D341Med (cell line): ENCODE data around the gene ANGPTL2.
"Not testable (repeated sequence)": the region's sequence is repeated elsewhere in the genome, so short reads cannot be mapped to it uniquely, and the experiment has no call there.

Experiments used
- DNase-seq: peaks from one replicate; pipeline ENCODE4 v3.0.0; 2012; ENCODE audit warnings: low spot score

The ANGPTL2 gene

GRCh38 chr9:127154390-127155191, 32.2 kb upstream of the ANGPTL2 start:
- DNase-seq = no peak

- DNase-seq = no peak
Observed at GRCh38 chr9:127154003-127154389, 31.6 kb upstream of the ANGPTL2 start.

GRCh38 chr9:127153501-127153900, 31.1 kb upstream of the ANGPTL2 start:
- no peak for DNase-seq

- no peak for DNase-seq
Observed at GRCh38 chr9:127149463-127150390, 27.3 kb upstream of the ANGPTL2 start.

GRCh38 chr9:127149010-127149409, 26.6 kb upstream of the ANGPTL2 start:
- DNase-seq = no peak

GRCh38 chr9:127148014-127148413, 25.6 kb upstream of the ANGPTL2 start:
- DNase-seq = no peak

- no peak for DNase-seq
Observed at GRCh38 chr9:127147251-127147650, 24.8 kb upstream of the ANGPTL2 start.

GRCh38 chr9:127146841-127147240, 24.4 kb upstream of the ANGPTL2 start:
- not testable (repeated sequence) for DNase-seq

GRCh38 chr9:127144670-127145445, 22.4 kb upstream of the ANGPTL2 start:
- DNase-seq = no peak

- DNase-seq = no peak
Observed at GRCh38 chr9:127143920-127144465, 21.6 kb upstream of the ANGPTL2 start.

- DNase-seq = no peak
Observed at GRCh38 chr9:127142931-127143464, 20.6 kb upstream of the ANGPTL2 start.

- DNase-seq = no peak
Observed at GRCh38 chr9:127142291-127142690, 19.9 kb upstream of the ANGPTL2 start.

GRCh38 chr9:127140842-127141675, 18.6 kb upstream of the ANGPTL2 start:
- no peak for DNase-seq

GRCh38 chr9:127140181-127140580, 17.7 kb upstream of the ANGPTL2 start:
- DNase-seq = no peak

- DNase-seq = no peak
Observed at GRCh38 chr9:127139775-127140174, 17.3 kb upstream of the ANGPTL2 start.

- no peak for DNase-seq
Observed at GRCh38 chr9:127139071-127139731, 16.8 kb upstream of the ANGPTL2 start.

GRCh38 chr9:127138444-127138843, 16.0 kb upstream of the ANGPTL2 start:
- no peak for DNase-seq

- no peak for DNase-seq
Observed at GRCh38 chr9:127137640-127138360, 15.4 kb upstream of the ANGPTL2 start.

GRCh38 chr9:127136880-127137639, 14.6 kb upstream of the ANGPTL2 start:
- no peak for DNase-seq
